A549 treated with RU486 at 1 μM for 4 hours (cell line): Measurements from ENCODE around the gene HAND2. TPM values are rescaled to one million over a fixed set of nuclear protein-coding genes. Genes with fewer than 3 reads are reported as not detected.

Experiments
- total RNA-seq: library from RNA; stranded (reverse); fragments of 200-300 nt; extraction: Qiagen RNA extraction; gene quantifications from 5 replicates; pipeline ENCODE4 v1.2.3, GENCODE V29; 2022; ENCODE audit warnings: low read depth

HAND2 gene
- total RNA-seq: 0.29 to 0.92 TPM (median 0.42 TPM) in 5 replicates

DNA sequence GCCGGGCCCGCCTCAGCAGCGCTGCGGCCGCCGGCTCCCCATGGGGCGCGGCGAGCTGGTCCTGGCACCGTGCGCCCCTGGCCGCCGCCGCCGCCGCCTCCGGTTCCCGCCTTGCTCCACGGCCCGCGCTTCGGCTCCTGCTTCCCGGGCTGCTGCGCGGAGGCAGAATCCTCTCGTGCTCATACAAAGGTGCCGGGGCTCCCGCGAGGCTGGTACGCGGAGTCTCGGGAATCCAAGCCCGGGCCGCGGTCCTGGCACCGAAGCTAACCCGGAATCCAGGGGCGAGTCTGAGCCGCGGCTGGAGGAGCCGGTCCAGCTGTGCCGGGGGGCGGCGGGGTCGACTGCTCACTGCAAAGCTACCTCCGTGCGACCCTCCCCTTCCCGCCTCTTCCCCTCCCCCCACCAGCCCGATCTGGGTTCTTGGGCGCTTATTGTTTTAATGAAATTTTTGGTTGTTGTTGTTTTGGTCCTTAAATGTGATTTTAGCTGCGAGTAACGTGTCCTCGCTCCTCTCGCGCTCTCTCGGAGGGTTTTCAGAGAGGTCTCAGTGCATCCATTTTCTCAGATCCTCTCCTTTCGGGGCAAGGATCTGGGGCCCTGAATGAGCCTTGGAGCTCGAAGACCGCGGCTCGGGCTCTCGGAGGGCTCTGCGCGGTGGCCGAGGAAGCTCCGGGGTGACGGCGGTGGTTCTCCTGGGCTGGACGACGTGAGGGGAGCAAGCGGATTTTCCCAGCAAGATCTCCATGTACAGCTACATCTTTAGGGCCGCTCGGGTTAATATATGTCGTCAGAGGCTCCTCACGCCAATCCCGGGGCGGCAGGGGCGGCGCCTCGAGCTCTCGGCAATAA lies at the start of gene HAND2:
TSS of gene HAND2 (minus strand) at position 753 of the 849 bp plus-strand sequence. CDS start 940 bp downstream, outside the sequence.

Other genes starting within 250 kb of the HAND2 start
- gene HMGB2, start 195.9 kb downstream of the HAND2 start, total RNA-seq: 105 to 150 TPM (median 137 TPM) in 5 replicates
- 17.2 to 23.9 TPM (median 21.5 TPM) in 5 replicates for gene SAP30, start 159.3 kb downstream of the HAND2 start, total RNA-seq
- not detected in 5 replicates for gene SCRG1, start 131.1 kb downstream of the HAND2 start, total RNA-seq